Prostate gland (tissue), 2 donors: ENCODE results near the gene DOCK7. TPM values are rescaled to one million over a fixed set of nuclear protein-coding genes. Genes with fewer than 3 reads are reported as not detected.

Experiments
- DNase-seq: peaks from one replicate; pipeline ENCODE4 v3.0.0-alpha.2; 2019; ENCODE audit warnings: low spot score
- H3K27ac ChIP-seq, 2 donors: fragments of 200-600 bp; sonication (generic); 2 replicates each; pipeline ENCODE4 v1.5.1; 2017 to 2019
- H3K27me3 ChIP-seq: fragments of 200-600 bp; sonication (generic); replicated peaks from 2 replicates; pipeline ENCODE4 v1.5.1; 2019; ENCODE audit not compliant: insufficient read depth
- H3K36me3 ChIP-seq, 2 donors: fragments of 200-600 bp; sonication (generic); 1 replicate in 1 of 2; 2 replicates in 1 of 2; pipeline versions ENCODE4 v1.5.1 to v1.8.1; 2017 to 2019
- H3K4me1 ChIP-seq: fragments of 200-600 bp; sonication (generic); replicated peaks from 2 replicates; pipeline ENCODE4 v1.5.1; 2019
- H3K4me3 ChIP-seq, 2 donors: fragments of 200-600 bp; sonication (generic); 2 replicates each; pipeline ENCODE4 v1.5.1; 2017 to 2019
- H3K9me3 ChIP-seq: fragments of 200-600 bp; sonication (generic); 2 replicates; pipeline ENCODE4 v1.5.1; 2017
- CTCF ChIP-seq, 4 experiments: fragments of 200-600 bp in 2 of 4; fragments of 450-650 bp in 2 of 4; sonication (generic) in 2 of 4; IDR thresholded peaks; 1 replicate in 3 of 4; 2 replicates in 1 of 4; pipeline ENCODE4 v1.5.1; 2016 to 2019; ENCODE audit warnings: antibody characterized with exemption in 4 of 4, mild to moderate bottlenecking in 2 of 4, moderate library complexity in 2 of 4
- POLR2A ChIP-seq: fragments of 450-650 bp; IDR thresholded peaks from one replicate; pipeline ENCODE4 v1.6.1; 2016; ENCODE audit warnings: antibody characterized with exemption, mild to moderate bottlenecking
- POLR2AphosphoS5 ChIP-seq: sonication (generic); formaldehyde crosslinking; IDR thresholded peaks from one replicate; pipeline ENCODE4 v1.6.1; 2017; ENCODE audit warnings: antibody characterized with exemption
- WGBS: methylation state at CpG from one replicate; pipeline ENCODE4 v1.1.5; 2018; 5-methylcytosine and 5-hydroxymethylcytosine counted together
- intact Hi-C: fragments of 100-400 bp; cut with DNase I; formaldehyde crosslinking; loops from one replicate; pipeline ENCODE4 v1.14.2; 2022
- total RNA-seq, 2 donors: library from RNA; depleted of rRNA; stranded (reverse); fragments of >200 nt; gene quantifications; one replicate each; pipeline ENCODE4 v1.1.0, GENCODE V29; 2016

Gene DOCK7
- total RNA-seq, 2 donors from 2014 or later, result 43.4 to 56.4 TPM

GRCh38 chr1:62561306-62561705, 126.9 kb downstream of the DOCK7 start:
- no peaks in the 10 kb centered on the region for H3K4me1 ChIP-seq
- no peaks in the 10 kb centered on the region for H3K27me3 ChIP-seq
- DNase-seq, result no peak
- intact Hi-C loops, result no loop called here
- TF ChIP-seq POLR2A, result no peak
- TF ChIP-seq POLR2AphosphoS5, result no peak
- no peak for TF ChIP-seq CTCF (IDR thresholded peaks at IDR 0.05)
- no peak overlapping the region for H3K4me3 ChIP-seq
- no peaks in the 10 kb centered on the region for H3K36me3 ChIP-seq
- H3K9me3 ChIP-seq, result no peaks in the 10 kb centered on the region
- no peak overlapping the region for H3K27ac ChIP-seq
- 96% methylated on average over 2 of the region's 2 CpGs for WGBS

- Histone ChIP-seq H3K9me3 (no peaks in the 10 kb centered on the region), H3K4me3 (no peak overlapping the region), H3K27me3 (no peaks in the 10 kb centered on the region), H3K4me1 (no peaks in the 10 kb centered on the region), H3K36me3 (no peaks in the 10 kb centered on the region), H3K27ac (no peak overlapping the region)
- TF ChIP-seq POLR2AphosphoS5 (no peak), POLR2A (no peak), CTCF (IDR thresholded peaks at IDR 0.05) (no peak)
- DNase-seq, result no peak
- WGBS, result 93% methylated on average over 2 of the region's 2 CpGs
- intact Hi-C loops, result no loop called here
Measured at GRCh38 chr1:62544570-62544969, 143.6 kb downstream of the DOCK7 start.

- no peak for DNase-seq
- intact Hi-C loops, result no loop called here
- no peak for TF ChIP-seq POLR2AphosphoS5
- TF ChIP-seq POLR2A, result no peak
- TF ChIP-seq CTCF (IDR thresholded peaks at IDR 0.05), result no peak
- H3K27ac ChIP-seq, result no peak overlapping the region
- no peaks in the 10 kb centered on the region for H3K27me3 ChIP-seq
- H3K36me3 ChIP-seq, result no peaks in the 10 kb centered on the region
- no peak overlapping the region for H3K4me3 ChIP-seq
- 87% methylated on average over 2 of the region's 2 CpGs for WGBS
- H3K9me3 ChIP-seq, result no peaks in the 10 kb centered on the region
- no peaks in the 10 kb centered on the region for H3K4me1 ChIP-seq
Measured at GRCh38 chr1:62541048-62541447, 147.1 kb downstream of the DOCK7 start.

- DNase-seq, result no peak
Measured at GRCh38 chr1:62539028-62539447, 149.1 kb downstream of the DOCK7 start.

More at GRCh38 chr1:62539028-62539447, 149.1 kb downstream of the DOCK7 start:
- Histone ChIP-seq H3K4me1 (no peaks in the 10 kb centered on the region), H3K4me3 (no peak overlapping the region), H3K36me3 (no peaks in the 10 kb centered on the region), H3K27ac (no peak overlapping the region), H3K9me3 (no peaks in the 10 kb centered on the region), H3K27me3 (no peaks in the 10 kb centered on the region)
- intact Hi-C loops, result no loop called here
- 75% methylated on average over 2 of the region's 2 CpGs for WGBS
- TF ChIP-seq POLR2AphosphoS5 (no peak), POLR2A (no peak), CTCF (IDR thresholded peaks at IDR 0.05) (no peak)
